ENCODE measurements around the gene ABI1. TPM values are rescaled to one million over a fixed set of nuclear protein-coding genes. Genes with fewer than 3 reads are reported as not detected.

The ABI1 gene
- total RNA-seq, 1 donor from 2014 or later: 43.1 TPM

- H3K36me3 Mint-ChIP-seq: peaks cover 4% of the 10 kb centered on the region
These were observed 50.8 kb downstream of the ABI1 start for GRCh38 chr10:26809973-26810372.

DNA sequence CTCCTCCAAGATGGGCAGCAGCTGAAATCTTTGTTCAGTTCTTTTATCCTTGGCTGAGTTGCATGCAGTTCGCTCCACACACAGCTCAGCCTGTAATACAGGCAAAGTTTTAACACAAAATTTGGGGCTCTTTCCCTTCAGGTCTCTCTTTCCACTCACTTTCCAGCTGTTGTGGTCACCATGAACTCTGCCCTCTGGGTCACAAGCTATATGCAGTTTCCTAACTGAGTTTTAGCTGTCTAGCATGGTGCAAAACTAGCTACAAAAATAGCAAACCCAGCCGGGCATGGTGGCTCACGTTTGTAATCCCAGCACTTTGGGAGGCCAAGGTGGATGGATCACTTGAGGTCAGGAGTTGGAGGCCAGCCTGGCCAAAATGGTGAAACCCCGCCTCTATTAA is 53.2 kb downstream of the ABI1 start:
- Histone ChIP-seq H3K79me2 (ENCODE audit: low read depth) (peaks cover 73% of the 10 kb centered on the region), H3F3A (ENCODE audit: low read depth) (no peaks in the 10 kb centered on the region), H3K27me3 (no peaks in the 10 kb centered on the region), H3K36me3 (no peaks in the 10 kb centered on the region), H3K4me3 (no peak overlapping the region), H3K4me1 (peaks cover 30% of the 10 kb centered on the region), H3K27ac (no peak overlapping the region), H3K4me2 (no peak overlapping the region), H3K9ac (no peak overlapping the region), H4K20me1 (ENCODE audit: low read depth) (peaks cover 43% of the 10 kb centered on the region), H2AFZ (replicated peaks) (no peak overlapping the region), H3K9me3 (ENCODE audit: low read depth) (no peaks in the 10 kb centered on the region)
- TF ChIP-seq EZH2 (IDR thresholded peaks at IDR 0.05): no peak
- TF ChIP-seq, protein P1, sequence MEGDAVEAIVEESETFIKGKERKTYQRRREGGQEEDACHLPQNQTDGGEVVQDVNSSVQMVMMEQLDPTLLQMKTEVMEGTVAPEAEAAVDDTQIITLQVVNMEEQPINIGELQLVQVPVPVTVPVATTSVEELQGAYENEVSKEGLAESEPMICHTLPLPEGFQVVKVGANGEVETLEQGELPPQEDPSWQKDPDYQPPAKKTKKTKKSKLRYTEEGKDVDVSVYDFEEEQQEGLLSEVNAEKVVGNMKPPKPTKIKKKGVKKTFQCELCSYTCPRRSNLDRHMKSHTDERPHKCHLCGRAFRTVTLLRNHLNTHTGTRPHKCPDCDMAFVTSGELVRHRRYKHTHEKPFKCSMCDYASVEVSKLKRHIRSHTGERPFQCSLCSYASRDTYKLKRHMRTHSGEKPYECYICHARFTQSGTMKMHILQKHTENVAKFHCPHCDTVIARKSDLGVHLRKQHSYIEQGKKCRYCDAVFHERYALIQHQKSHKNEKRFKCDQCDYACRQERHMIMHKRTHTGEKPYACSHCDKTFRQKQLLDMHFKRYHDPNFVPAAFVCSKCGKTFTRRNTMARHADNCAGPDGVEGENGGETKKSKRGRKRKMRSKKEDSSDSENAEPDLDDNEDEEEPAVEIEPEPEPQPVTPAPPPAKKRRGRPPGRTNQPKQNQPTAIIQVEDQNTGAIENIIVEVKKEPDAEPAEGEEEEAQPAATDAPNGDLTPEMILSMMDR (IDR thresholded peaks at IDR 0.05): no peak
- no peak overlapping the region for H3K27ac Mint-ChIP-seq
- peaks cover 2% of the 10 kb centered on the region for H3K36me3 Mint-ChIP-seq
- peaks cover 2% of the 10 kb centered on the region for H3K4me1 Mint-ChIP-seq
- DNase-seq (ENCODE audit: low spot score): no peak
- H3K9me3 Mint-ChIP-seq: no peaks in the 10 kb centered on the region
- no peaks in the 10 kb centered on the region for H3K27me3 Mint-ChIP-seq (ENCODE audit: insufficient read depth, low read depth)
- no peak overlapping the region for H3K4me3 Mint-ChIP-seq

More at GRCh38 chr10:26809973-26810372, 50.8 kb downstream of the ABI1 start:
- no peaks in the 10 kb centered on the region for H3K27me3 ChIP-seq
- peaks cover 71% of the 10 kb centered on the region for H3K79me2 ChIP-seq (ENCODE audit: low read depth)
- H4K20me1 ChIP-seq (ENCODE audit: low read depth): peaks cover 18% of the 10 kb centered on the region
- Mint-ChIP-seq H3K4me3 (no peak overlapping the region), H3K9me3 (peaks cover 2% of the 10 kb centered on the region), H3K27ac (no peak overlapping the region), H3K4me1 (peaks cover under 1% of the 10 kb centered on the region), H3K27me3 (ENCODE audit: insufficient read depth, low read depth) (no peaks in the 10 kb centered on the region)
- no peak overlapping the region for H3K9ac ChIP-seq
- H2AFZ ChIP-seq (replicated peaks): no peak overlapping the region
- H3K4me1 ChIP-seq: peaks cover 6% of the 10 kb centered on the region
- H3K4me3 ChIP-seq: no peak overlapping the region
- H3F3A ChIP-seq (ENCODE audit: low read depth): no peaks in the 10 kb centered on the region
- no peak overlapping the region for H3K27ac ChIP-seq
- no peaks in the 10 kb centered on the region for H3K36me3 ChIP-seq
- no peak overlapping the region for H3K4me2 ChIP-seq
- no peak for DNase-seq (ENCODE audit: low spot score)
- TF ChIP-seq, protein P1 (IDR thresholded peaks at IDR 0.05): no peak
- no peak for TF ChIP-seq EZH2 (IDR thresholded peaks at IDR 0.05)
- no peak for TF ChIP-seq EZH2phosphoT487 (IDR thresholded peaks at IDR 0.05)
- no peaks in the 10 kb centered on the region for H3K9me3 ChIP-seq (ENCODE audit: low read depth)

DNA sequence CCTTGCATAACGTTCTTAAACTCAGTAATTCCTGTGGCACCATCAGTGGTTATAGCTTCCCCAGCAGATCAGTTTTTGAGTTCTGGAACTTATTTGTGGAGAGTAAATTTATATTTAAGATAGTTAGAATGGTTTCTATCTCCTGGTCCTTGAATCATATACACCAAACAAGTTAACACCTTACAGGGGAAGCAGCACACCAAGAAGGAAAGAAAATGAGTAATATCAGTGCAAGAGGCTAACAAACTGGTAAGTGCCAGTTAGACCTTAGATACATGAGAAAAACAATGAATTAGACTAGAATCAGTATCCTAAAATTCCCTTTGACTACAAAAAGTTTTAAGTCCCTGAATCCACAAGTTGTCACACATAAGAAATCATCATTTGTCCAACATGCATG is 54.2 kb downstream of the ABI1 start:
- peaks cover 2% of the 10 kb centered on the region for H3K4me1 Mint-ChIP-seq
- Histone ChIP-seq H3K9ac (no peak overlapping the region), H3F3A (ENCODE audit: low read depth) (no peaks in the 10 kb centered on the region), H3K4me3 (no peak overlapping the region), H3K4me1 (peaks cover 35% of the 10 kb centered on the region), H4K20me1 (ENCODE audit: low read depth) (peaks cover 52% of the 10 kb centered on the region), H3K79me2 (ENCODE audit: low read depth) (peaks cover 73% of the 10 kb centered on the region), H3K4me2 (no peak overlapping the region), H3K9me3 (ENCODE audit: low read depth) (no peaks in the 10 kb centered on the region), H3K27ac (no peak overlapping the region), H3K36me3 (no peaks in the 10 kb centered on the region), H2AFZ (replicated peaks) (no peak overlapping the region), H3K27me3 (no peaks in the 10 kb centered on the region)
- no peak overlapping the region for H3K27ac Mint-ChIP-seq
- no peaks in the 10 kb centered on the region for H3K36me3 Mint-ChIP-seq
- H3K9me3 Mint-ChIP-seq: no peaks in the 10 kb centered on the region
- H3K27me3 Mint-ChIP-seq (ENCODE audit: insufficient read depth, low read depth): no peaks in the 10 kb centered on the region
- no peak for DNase-seq (ENCODE audit: low spot score)
- TF ChIP-seq, protein P1 (IDR thresholded peaks at IDR 0.05): no peak
- TF ChIP-seq EZH2phosphoT487 (IDR thresholded peaks at IDR 0.05) (no peak), EZH2 (IDR thresholded peaks at IDR 0.05) (no peak)
- no peak overlapping the region for H3K4me3 Mint-ChIP-seq
